Activated naive CD8-positive, alpha-beta T cell treated with anti-CD3 and anti-CD28 coated beads, Interleukin-2, amount 50 U/mL, for 24 hours (primary cell): ENCODE measurements around the gene EFEMP1.
"Not testable (repeated sequence)": the region's sequence is repeated elsewhere in the genome, so short reads cannot be mapped to it uniquely, and the experiment has no call there.

Source experiments
- ATAC-seq: fragments of 150-1000 bp; cut with Tn5 transposase; one replicate; pipeline ENCODE4 v1.10.0; 2021
- DNase-seq: peaks from one replicate; pipeline ENCODE4 v3.0.0; 2021
- H3K27ac Mint-ChIP-seq: one replicate; pipeline ENCODE4 v1.8.0; 2021; ENCODE audit warnings: mild to moderate bottlenecking, mixed read lengths
- H3K27me3 Mint-ChIP-seq: one replicate; pipeline ENCODE4 v1.8.0; 2021; ENCODE audit warnings: mixed read lengths
- H3K36me3 Mint-ChIP-seq: one replicate; pipeline ENCODE4 v1.8.0; 2021; ENCODE audit warnings: low read depth, mixed read lengths
- H3K4me1 Mint-ChIP-seq: one replicate; pipeline ENCODE4 v1.8.0; 2021; ENCODE audit warnings: mixed read lengths
- H3K4me3 Mint-ChIP-seq: one replicate; pipeline ENCODE4 v1.8.0; 2021; ENCODE audit warnings: mild to moderate bottlenecking, moderate library complexity, mixed read lengths
- H3K9me3 Mint-ChIP-seq: one replicate; pipeline ENCODE4 v1.8.0; 2021; ENCODE audit warnings: mixed read lengths

The EFEMP1 gene

DNA sequence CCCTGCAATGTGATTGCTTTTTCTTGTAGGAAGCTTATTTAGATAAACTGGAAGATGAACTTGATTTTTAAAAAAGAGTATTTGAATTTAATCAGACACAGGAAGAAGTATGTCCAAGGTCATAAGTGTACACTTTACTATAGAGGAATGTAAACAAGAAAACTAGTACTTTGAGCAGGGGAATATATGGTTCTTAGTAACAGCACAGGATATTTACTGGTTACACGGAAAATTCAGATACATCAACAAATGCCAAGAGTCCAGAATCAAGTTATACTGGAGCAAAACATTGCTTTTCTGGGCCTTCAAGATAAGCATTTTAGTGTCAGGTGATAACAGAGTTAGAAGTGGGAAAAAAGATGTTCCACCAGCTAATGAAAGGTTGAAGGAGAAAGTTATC lies 75.5 kb downstream of the EFEMP1 start:
- no peak overlapping the region for H3K4me3 Mint-ChIP-seq
- no peak overlapping the region for H3K27ac Mint-ChIP-seq
- H3K4me1 Mint-ChIP-seq = no peaks in the 10 kb centered on the region
- H3K36me3 Mint-ChIP-seq = no peaks in the 10 kb centered on the region
- H3K9me3 Mint-ChIP-seq = no peaks in the 10 kb centered on the region
- no peak for DNase-seq
- no peak for ATAC-seq
- H3K27me3 Mint-ChIP-seq = no peaks in the 10 kb centered on the region

- no peak overlapping the region for H3K27ac Mint-ChIP-seq
- H3K9me3 Mint-ChIP-seq = no peaks in the 10 kb centered on the region
- no peak overlapping the region for H3K4me3 Mint-ChIP-seq
- H3K27me3 Mint-ChIP-seq = no peaks in the 10 kb centered on the region
- no peaks in the 10 kb centered on the region for H3K36me3 Mint-ChIP-seq
- H3K4me1 Mint-ChIP-seq = no peaks in the 10 kb centered on the region
- DNase-seq (no peak), ATAC-seq (no peak)
Observed at GRCh38 chr2:55846426-55846825, 77.2 kb downstream of the EFEMP1 start.

GRCh38 chr2:55844986-55845385 lies 78.6 kb downstream of the EFEMP1 start:
- H3K9me3 Mint-ChIP-seq = no peaks in the 10 kb centered on the region
- H3K4me1 Mint-ChIP-seq = no peaks in the 10 kb centered on the region
- no peaks in the 10 kb centered on the region for H3K27me3 Mint-ChIP-seq
- DNase-seq = no peak
- H3K36me3 Mint-ChIP-seq = no peaks in the 10 kb centered on the region
- no peak overlapping the region for H3K27ac Mint-ChIP-seq
- H3K4me3 Mint-ChIP-seq = no peak overlapping the region
- no peak for ATAC-seq

- ATAC-seq = no peak
Observed at GRCh38 chr2:55843994-55844345, 79.6 kb downstream of the EFEMP1 start.

GRCh38 chr2:55843096-55843993 lies 80.2 kb downstream of the EFEMP1 start:
- DNase-seq (no peak), ATAC-seq (no peak)
- Mint-ChIP-seq H3K4me1 (no peaks in the 10 kb centered on the region), H3K27me3 (no peaks in the 10 kb centered on the region), H3K27ac (no peak overlapping the region), H3K4me3 (no peak overlapping the region), H3K36me3 (no peaks in the 10 kb centered on the region), H3K9me3 (no peaks in the 10 kb centered on the region)

More at GRCh38 chr2:55843994-55844345, 79.6 kb downstream of the EFEMP1 start:
- H3K27me3 Mint-ChIP-seq = no peaks in the 10 kb centered on the region
- H3K27ac Mint-ChIP-seq = no peak overlapping the region
- H3K4me1 Mint-ChIP-seq = no peaks in the 10 kb centered on the region
- DNase-seq = no peak
- H3K9me3 Mint-ChIP-seq = no peaks in the 10 kb centered on the region
- H3K4me3 Mint-ChIP-seq = no peak overlapping the region
- no peaks in the 10 kb centered on the region for H3K36me3 Mint-ChIP-seq

DNA sequence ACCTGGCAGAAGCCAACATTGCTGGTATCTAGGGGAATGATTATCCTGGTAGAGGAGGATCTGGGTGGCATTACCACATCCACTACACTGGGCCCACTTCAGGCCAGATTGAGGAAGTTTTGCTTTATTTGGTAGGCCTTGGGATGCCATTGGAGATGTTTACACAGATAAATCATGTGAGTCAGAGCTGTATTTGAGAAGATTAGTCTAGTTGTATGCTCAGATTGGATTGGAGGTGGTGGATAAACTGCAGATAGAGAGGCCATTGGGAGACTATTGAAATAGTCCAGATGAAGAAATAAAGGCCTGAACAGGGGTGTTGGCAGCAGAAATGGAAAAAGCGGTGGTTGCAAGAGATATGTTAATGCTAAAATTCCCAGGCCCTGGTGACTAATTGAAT lies 81.5 kb downstream of the EFEMP1 start:
- Mint-ChIP-seq H3K4me1 (no peaks in the 10 kb centered on the region), H3K4me3 (no peak overlapping the region), H3K36me3 (no peaks in the 10 kb centered on the region), H3K27me3 (no peaks in the 10 kb centered on the region), H3K27ac (no peak overlapping the region), H3K9me3 (no peaks in the 10 kb centered on the region)
- DNase-seq = no peak
- ATAC-seq = no peak

DNA sequence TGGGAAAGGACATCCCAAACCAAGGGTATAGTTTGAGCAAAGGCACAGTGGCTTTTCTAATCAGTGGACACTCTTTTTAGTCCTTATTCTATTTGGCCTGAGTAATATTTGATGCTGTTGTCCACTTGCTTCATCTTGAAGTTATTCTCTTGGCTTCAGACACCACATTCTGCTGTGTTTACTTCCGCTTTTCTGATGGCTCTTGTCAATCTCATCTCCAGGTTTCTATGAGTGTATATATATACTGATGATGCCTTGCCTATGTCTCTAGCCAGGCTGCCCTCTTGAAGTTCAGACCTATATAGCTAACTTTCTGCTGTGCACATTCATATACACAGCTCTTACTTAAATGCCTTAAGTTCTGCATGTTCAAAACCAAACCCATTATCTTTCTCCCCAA lies 83.1 kb downstream of the EFEMP1 start:
- Mint-ChIP-seq H3K36me3 (no peaks in the 10 kb centered on the region), H3K9me3 (no peaks in the 10 kb centered on the region), H3K27ac (no peak overlapping the region), H3K4me3 (no peak overlapping the region), H3K4me1 (no peaks in the 10 kb centered on the region), H3K27me3 (no peaks in the 10 kb centered on the region)
- ATAC-seq (no peak), DNase-seq (no peak)

- no peaks in the 10 kb centered on the region for H3K9me3 Mint-ChIP-seq
- H3K36me3 Mint-ChIP-seq = no peaks in the 10 kb centered on the region
- H3K4me1 Mint-ChIP-seq = no peaks in the 10 kb centered on the region
- H3K27ac Mint-ChIP-seq = no peak overlapping the region
- no peak for ATAC-seq
- H3K27me3 Mint-ChIP-seq = no peaks in the 10 kb centered on the region
- DNase-seq = no peak
- no peak overlapping the region for H3K4me3 Mint-ChIP-seq
Observed at GRCh38 chr2:55839182-55839819, 84.3 kb downstream of the EFEMP1 start.

GRCh38 chr2:55838653-55839052 lies 84.9 kb downstream of the EFEMP1 start:
- no peak for ATAC-seq
- DNase-seq = no peak
- no peaks in the 10 kb centered on the region for H3K36me3 Mint-ChIP-seq
- no peaks in the 10 kb centered on the region for H3K4me1 Mint-ChIP-seq
- H3K4me3 Mint-ChIP-seq = no peak overlapping the region
- H3K27ac Mint-ChIP-seq = no peak overlapping the region
- no peaks in the 10 kb centered on the region for H3K27me3 Mint-ChIP-seq
- H3K9me3 Mint-ChIP-seq = no peaks in the 10 kb centered on the region

- not testable (repeated sequence) for H3K36me3 Mint-ChIP-seq, H3K27ac Mint-ChIP-seq, H3K4me3 Mint-ChIP-seq, H3K27me3 Mint-ChIP-seq, ATAC-seq, DNase-seq, H3K9me3 Mint-ChIP-seq, H3K4me1 Mint-ChIP-seq
Observed at GRCh38 chr2:55838117-55838516, 85.5 kb downstream of the EFEMP1 start.

DNA sequence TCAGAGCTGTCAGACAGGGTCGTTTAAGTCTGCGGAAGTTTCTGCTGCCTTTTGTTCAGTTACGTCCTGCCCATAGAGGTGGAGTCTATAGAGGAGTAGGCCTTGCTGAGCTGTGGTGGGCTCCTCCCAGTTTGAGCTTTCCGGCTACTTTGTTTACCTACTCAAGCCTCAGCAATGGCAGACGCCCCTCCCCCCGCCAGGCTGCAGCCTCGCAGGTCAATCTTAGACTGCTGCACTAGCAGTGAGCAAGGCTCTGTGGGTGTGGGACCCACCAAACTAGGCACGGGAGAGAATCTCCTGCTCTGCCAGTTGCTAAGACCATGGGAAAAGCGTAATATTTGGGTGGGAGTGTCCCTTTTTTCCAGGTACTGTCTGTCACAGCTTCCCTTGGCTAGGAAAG lies 86.5 kb downstream of the EFEMP1 start:
- ATAC-seq = no peak
- Mint-ChIP-seq H3K9me3 (no peaks in the 10 kb centered on the region), H3K4me3 (no peak overlapping the region), H3K27me3 (no peaks in the 10 kb centered on the region), H3K36me3 (no peaks in the 10 kb centered on the region), H3K27ac (no peak overlapping the region), H3K4me1 (no peaks in the 10 kb centered on the region)
- DNase-seq = no peak

DNA sequence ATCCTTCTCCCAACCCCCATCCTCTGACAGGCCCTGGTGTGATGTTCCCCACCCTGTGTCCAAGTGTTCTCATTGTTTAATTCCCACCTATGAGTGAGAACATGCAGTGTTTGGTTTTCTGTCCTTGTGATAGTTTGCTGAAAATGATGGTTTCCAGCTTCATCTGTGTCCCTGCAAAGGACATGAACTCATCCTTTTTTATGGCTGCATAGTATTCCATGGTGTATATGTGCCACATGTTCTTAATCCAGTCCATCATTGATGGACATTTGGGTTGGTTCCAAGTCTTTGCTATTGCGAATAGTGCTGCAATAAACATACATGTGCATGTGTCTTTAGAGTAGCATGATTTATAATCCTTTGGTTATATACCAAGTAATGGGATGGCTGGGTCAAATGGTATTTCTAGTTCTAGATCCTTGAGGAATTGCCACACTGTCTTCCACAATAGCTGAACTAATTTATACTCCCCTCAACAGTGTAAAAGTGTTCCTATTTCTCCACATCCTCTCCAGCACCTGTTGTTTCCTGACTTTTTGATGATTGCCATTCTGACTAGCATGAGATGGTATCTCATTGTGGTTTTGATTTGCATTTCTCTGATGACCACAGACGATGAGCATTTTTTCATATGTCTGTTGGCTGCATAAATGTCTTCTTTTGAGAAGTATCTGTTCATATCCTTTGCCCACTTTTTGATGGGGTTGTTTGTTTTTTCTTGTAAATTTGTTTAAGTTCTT lies 91.7 kb downstream of the EFEMP1 start:
- not testable (repeated sequence) for DNase-seq, H3K27ac Mint-ChIP-seq, H3K27me3 Mint-ChIP-seq, H3K4me1 Mint-ChIP-seq, H3K36me3 Mint-ChIP-seq, ATAC-seq, H3K4me3 Mint-ChIP-seq, H3K9me3 Mint-ChIP-seq

- no peak for DNase-seq
- Mint-ChIP-seq H3K27me3 (no peaks in the 10 kb centered on the region), H3K27ac (no peak overlapping the region), H3K4me1 (no peaks in the 10 kb centered on the region), H3K4me3 (no peak overlapping the region), H3K36me3 (no peaks in the 10 kb centered on the region), H3K9me3 (no peaks in the 10 kb centered on the region)
- no peak for ATAC-seq
Observed at GRCh38 chr2:55827855-55828254, 95.7 kb downstream of the EFEMP1 start.

GRCh38 chr2:55827428-55827827 lies 96.2 kb downstream of the EFEMP1 start:
- not testable (repeated sequence) for ATAC-seq, H3K4me3 Mint-ChIP-seq, H3K36me3 Mint-ChIP-seq, DNase-seq, H3K4me1 Mint-ChIP-seq, H3K9me3 Mint-ChIP-seq, H3K27me3 Mint-ChIP-seq, H3K27ac Mint-ChIP-seq

DNA sequence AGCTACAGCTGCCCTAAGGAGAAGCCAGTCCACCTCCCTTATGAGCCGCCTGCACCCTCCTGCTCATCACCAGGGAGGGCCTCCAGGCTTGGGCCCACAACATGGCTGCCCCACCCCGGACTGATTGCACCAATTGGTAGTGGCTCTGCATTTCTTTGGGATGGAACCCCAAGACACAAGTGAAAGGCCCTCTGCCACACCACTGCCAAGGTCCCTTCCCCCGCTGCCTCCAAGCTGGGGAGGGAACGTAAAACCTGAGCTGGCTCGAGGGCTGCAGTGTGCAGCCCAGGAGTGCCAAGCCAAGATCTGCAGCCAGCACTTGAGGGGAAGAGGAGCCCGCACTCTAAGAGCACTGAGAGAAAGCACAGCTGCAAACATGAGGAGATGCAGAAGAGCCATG lies 97.3 kb downstream of the EFEMP1 start:
- H3K36me3 Mint-ChIP-seq = no peaks in the 10 kb centered on the region
- DNase-seq (no peak), ATAC-seq (no peak)
- no peaks in the 10 kb centered on the region for H3K4me1 Mint-ChIP-seq
- H3K27ac Mint-ChIP-seq = no peak overlapping the region
- H3K27me3 Mint-ChIP-seq = no peaks in the 10 kb centered on the region
- H3K9me3 Mint-ChIP-seq = no peaks in the 10 kb centered on the region
- H3K4me3 Mint-ChIP-seq = no peak overlapping the region
